ENCODE data around the gene GNAZ.

DNA sequence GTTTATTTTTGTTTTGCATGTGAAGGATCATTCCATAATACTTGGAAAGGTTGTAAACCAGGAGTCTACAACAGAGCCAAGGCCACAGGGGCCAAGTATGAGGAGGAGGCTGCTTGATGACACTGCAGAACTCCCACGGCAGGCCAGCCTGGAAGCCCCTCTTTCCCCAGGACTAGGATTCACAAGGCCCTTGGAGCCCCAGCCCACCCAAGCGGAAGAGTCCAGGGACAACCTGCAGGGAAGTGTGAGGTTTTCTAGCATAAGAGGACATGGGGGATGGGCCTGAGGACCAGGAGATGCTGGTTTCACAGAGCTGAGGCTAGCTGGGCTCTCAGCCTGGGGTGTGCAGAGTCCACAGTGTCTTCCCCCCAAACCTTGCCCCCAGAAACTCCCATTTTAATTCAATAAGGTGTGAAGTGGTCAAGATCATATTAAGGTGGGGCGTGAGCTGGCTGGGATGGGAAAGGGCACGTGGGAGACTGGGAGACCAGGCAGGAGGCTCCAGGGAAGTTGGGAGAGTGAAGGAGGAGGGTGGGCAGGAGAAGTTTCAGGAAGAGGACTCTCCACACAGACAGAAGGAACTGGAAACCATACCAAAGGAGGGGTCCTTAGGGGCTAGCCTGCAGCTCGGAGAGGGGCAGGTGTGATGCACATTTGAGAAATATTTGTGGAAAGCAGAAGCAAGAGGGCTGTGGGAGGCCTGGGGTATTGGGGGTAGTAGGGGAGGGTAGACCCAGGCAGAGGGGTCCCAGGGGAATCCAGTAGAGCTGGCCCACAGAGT lies 12.4 kb downstream of the GNAZ start:
- no peak for TF ChIP-seq GATA3 (IDR thresholded peaks at IDR 0.05; ENCODE audit: low read depth, low read length)
- TF ChIP-seq GATA2 (IDR thresholded peaks at IDR 0.05; ENCODE audit: low read depth, low read length): no peak
